ENCODE data around the gene GOLGA1.
A peak's percentile ranks its signal among the peaks of the same experiment; 100 is the strongest.
"Not testable (repeated sequence)": the region's sequence is repeated elsewhere in the genome, so short reads cannot be mapped to it uniquely, and the experiment has no call there.

Gene GOLGA1

GRCh38 chr9:124857533-124858162 is 83.2 kb downstream of the GOLGA1 start:
- no peak for DNase-seq

DNA sequence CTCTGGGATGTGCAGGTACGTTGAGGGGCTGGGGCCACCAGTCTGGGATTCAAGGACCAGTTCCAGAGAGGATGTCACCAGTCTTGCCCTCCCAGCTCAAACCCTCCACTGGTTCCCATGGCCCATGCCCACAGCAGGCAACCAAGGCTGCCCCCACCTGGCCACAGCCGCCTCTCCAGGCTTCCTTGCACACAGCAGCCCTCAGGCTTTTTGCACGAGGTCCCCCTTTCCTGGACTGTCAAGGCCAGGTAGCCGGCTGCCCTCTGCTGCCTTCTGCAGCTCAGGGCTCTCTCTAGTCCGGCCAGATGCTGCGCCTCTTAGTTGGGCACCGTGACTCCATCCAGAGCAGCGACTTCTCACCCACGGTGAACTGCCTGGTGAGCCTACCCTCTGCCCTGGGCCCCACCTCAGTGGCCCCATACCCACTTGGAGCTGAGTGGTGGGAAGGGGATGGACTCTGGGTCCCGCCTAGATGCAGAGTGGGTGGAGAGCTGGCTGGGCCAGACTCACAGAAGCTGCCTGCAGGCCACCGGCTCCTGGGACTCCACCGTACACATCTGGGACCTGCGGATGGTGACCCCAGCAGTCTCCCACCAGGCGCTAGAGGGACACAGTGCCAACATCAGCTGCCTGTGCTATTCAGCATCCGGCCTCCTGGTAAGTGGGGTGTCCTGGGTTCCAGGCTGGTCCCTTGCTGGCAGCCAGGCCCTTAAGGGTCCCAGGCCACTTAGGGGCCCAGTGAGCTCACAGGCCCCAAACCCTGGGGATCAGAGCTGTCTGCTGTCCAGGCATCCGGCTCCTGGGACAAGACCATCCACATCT is 84.7 kb downstream of the GOLGA1 start:
- no peak for DNase-seq

- DNase-seq = no peak
Observed at GRCh38 chr9:124855566-124855943, 85.3 kb downstream of the GOLGA1 start.

GRCh38 chr9:124854822-124855221 is 86.1 kb downstream of the GOLGA1 start:
- no peak for DNase-seq

DNA sequence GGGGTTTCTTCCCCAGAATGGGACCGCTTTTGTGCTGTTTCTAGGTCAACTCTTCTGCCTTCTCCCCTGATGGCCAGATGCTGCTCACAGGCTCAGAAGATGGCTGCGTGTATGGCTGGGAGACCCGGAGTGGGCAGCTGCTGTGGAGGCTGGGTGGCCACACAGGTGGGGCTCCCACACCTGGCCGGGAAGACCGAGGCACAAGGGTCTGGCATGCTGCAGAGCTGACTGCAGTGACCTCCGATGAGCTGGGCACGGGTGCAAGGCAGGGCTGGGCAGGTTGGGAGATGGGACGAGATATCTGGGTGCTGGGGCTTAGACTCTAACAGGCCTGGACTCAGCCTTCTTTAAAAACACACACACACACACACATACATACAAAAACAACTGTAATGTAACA is 86.7 kb downstream of the GOLGA1 start:
- no peak for DNase-seq

- DNase-seq = no peak
Observed at GRCh38 chr9:124853605-124854143, 87.2 kb downstream of the GOLGA1 start.

DNA sequence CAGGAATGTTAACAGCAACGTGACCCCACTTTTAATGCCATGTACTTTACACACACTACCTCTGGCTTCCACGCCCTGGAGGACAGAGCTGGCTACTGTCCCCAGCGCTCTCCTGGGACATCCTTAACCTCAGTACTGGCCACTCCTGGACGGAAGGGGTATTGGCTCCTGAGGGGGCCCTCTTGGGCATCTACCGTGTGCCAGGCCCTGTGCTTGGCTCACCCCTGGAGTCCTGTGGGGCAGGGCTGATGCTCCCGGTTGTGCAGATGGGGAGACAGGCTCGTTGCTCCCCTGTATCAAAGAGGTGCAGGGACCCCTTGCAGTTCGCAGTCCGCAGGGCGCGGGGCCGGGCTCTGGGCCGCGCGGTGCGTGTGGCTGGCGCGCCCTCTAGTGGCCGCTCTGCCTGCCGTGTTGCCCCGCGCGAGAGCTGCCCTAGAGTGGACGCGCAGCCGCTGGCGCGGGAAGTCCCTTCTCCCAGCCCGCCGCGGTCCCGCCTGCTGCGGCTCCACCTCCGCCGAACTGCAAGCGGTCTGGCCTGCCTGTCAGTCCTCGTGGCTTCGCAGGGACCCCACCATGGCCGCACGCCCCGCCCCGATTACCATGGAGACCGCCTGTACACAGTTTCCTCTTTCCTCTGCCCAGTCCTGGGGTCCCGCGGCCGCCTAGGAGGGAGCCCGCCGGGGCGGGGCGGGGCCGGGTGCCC is 87.9 kb downstream of the GOLGA1 start, which contains the start of gene WDR38:
Gene WDR38, plus strand, starts transcription at position 632 of the 703 bp plus-strand sequence. CDS start 72 bp downstream, outside the sequence.
- peak; percentile 88 to 95 (median 89) for DNase-seq

- no peak for DNase-seq
Observed at GRCh38 chr9:124852121-124852828, 88.6 kb downstream of the GOLGA1 start.

- peak in 1 of 3 donors; percentile 7 for DNase-seq
Observed at GRCh38 chr9:124849801-124850200, 91.1 kb downstream of the GOLGA1 start.

DNA sequence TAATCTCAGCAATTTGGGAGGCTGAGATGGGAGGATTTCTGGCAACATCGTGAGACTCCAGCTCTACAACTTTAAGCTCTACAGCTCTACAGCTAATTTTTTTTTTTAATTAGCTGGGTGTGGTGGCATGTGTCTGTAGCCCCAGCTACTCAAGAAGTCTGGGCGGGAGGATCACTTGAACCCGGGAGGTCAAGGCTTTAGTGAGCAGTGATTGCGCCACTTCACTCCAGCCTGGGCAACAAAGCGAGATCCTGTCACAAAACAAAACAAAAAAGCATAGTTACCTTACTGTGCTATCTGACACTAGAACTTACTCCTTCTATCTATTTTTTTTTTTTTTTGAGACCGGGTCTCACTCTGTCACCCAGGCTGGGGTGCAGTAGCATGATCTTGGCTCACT is 93.9 kb downstream of the GOLGA1 start:
- no peak for DNase-seq

- not testable (repeated sequence) for DNase-seq
Observed at GRCh38 chr9:124846467-124846866, 94.4 kb downstream of the GOLGA1 start.

GRCh38 chr9:124844291-124844690 is 96.6 kb downstream of the GOLGA1 start:
- DNase-seq = no peak

- DNase-seq = no peak
Observed at GRCh38 chr9:124843456-124844034, 97.3 kb downstream of the GOLGA1 start.

GRCh38 chr9:124841075-124841821 is 99.6 kb downstream of the GOLGA1 start:
- DNase-seq = no peak

GRCh38 chr9:124840300-124840833 is 100.5 kb downstream of the GOLGA1 start:
- DNase-seq = peak; percentile 34 to 46 (median 42)

DNA sequence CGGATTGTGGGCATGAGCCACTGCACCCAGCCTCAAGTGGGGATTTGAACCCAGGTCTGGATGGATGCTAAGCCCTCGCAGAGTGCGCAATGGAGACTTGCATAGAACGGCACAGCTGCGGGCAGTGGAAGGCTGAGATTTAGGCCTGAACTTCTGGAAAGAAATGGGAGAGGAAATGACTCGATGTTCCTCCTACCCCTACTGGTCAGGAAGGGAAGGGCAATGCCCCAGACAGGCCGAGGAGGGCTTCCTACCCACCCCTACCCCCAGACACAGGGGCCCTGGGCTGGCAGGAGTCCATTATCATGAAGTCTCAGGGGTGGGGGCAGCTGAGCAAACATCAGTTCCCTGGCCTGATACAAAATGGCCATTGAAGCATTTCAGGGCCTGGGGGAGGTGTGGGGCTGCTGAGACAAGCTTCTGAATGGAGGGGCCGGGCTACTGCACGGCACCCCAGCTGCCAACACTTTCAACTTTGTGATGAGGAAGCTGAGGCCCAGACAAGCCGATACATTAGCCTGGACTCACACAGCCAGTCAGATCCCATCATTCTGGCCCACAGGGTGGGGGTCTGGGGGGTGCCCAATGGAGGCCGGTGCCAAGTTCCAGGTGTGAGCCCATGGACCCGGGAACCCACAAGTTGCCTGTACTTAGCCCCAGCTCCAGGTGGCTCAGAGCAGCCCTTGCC is 101.1 kb downstream of the GOLGA1 start:
- peak; percentile 35 to 60 (median 44) for DNase-seq

GRCh38 chr9:124838567-124839275 is 102.2 kb downstream of the GOLGA1 start:
- not testable (repeated sequence) for DNase-seq

- not testable (repeated sequence) for DNase-seq
Observed at GRCh38 chr9:124838132-124838531, 102.8 kb downstream of the GOLGA1 start.

DNA sequence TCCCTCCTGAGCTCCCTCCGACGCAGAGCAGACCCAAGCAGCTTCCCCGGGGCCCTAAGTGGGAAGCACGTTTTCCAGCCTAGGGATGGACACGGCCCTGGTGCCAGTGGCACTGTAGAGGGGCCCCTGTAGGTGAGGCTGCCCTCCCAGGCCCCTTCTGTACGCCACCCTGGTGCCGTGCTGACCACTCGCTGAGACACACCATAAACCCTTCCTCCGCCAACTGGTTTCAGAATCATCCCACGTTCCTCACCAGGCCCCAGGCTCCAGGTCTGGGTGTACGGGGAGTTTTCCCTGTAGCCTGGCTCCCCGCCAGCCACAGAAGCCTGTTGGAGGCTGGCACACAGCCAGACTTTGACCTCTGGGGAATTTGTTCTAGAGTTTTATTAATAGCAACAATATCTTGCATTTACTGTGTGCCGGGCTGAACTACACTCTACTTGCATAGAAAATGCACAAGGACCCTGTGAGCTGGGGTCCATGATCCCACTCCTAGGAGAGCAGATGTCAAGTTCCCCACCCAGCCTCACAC is 105.8 kb downstream of the GOLGA1 start:
- DNase-seq = no peak

DNA sequence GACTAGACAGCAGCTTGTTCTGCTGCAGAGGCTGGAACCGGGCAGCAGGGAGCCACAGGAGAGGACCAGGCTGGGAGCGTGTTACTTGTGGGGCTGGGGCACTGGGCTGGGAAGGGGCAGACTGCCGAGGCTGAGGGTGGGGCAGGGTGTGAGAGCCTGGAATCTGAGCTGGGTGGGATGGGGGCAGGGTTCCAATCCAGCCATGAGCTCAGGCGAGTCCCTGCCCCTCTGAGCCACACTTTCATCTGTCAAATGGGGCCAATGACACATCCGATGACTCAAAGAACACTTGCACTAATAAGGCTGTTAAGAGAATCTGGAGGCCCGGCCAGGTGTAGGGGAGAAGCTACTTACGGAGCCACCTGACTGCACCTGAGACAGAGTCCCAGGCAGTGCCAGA is 106.3 kb downstream of the GOLGA1 start:
- DNase-seq = peak in 1 of 3 donors; percentile 14
